ENCODE measurements around the gene KBTBD6. TPM values are rescaled to one million over a fixed set of nuclear protein-coding genes. Genes with fewer than 3 reads are reported as not detected.

The KBTBD6 gene
- total RNA-seq, 2 experiments from 2014 or later: 8.3 to 11.1 TPM

- intact Hi-C loops (cut with micrococcal nuclease; ENCODE audit: unreplicated experiment): no loop called here
- CTCF ChIA-PET (ENCODE audit: unreplicated experiment): no interaction called here
- TF ChIP-seq EZH2phosphoT487 (IDR thresholded peaks at IDR 0.05; ENCODE audit: borderline replicate concordance, low read depth, low read length): no peak
- TF ChIP-seq CTCF (conservative IDR thresholded peaks at IDR 0.05; ENCODE audit: low read length): no peak
These were observed 12.7 kb upstream of the KBTBD6 start for GRCh38 chr13:41145136-41145908.

GRCh38 chr13:41144576-41144975, 12.0 kb upstream of the KBTBD6 start:
- H3K27ac ChIP-seq (ENCODE audit: low read depth, low read length, poor library complexity, severe bottlenecking): no peak overlapping the region
- H3K9me2 ChIP-seq (ENCODE audit: insufficient read depth, low read length): no peaks in the 10 kb centered on the region
- peaks cover 23% of the 10 kb centered on the region for H3K9me3 ChIP-seq (ENCODE audit: low read length)
- no peaks in the 10 kb centered on the region for H4K20me1 ChIP-seq (ENCODE audit: insufficient read depth, low read length)
- no peak overlapping the region for H3K4me3 ChIP-seq (ENCODE audit: low read depth, low read length, poor library complexity, severe bottlenecking)
- POLR2A ChIA-PET: interaction anchor here (0.6 kb wide), 1 partner anchor 1006 kb away, joined by 3 read pairs; no protein-coding TSS in a partner anchor
- CTCF ChIA-PET (ENCODE audit: unreplicated experiment): no interaction called here
- no peak for DNase-seq (ENCODE audit: low spot score)
- no peak for TF ChIP-seq EZH2phosphoT487 (IDR thresholded peaks at IDR 0.05; ENCODE audit: borderline replicate concordance, low read depth, low read length)
- TF ChIP-seq CTCF (conservative IDR thresholded peaks at IDR 0.05; ENCODE audit: low read length): no peak
- H2AFZ ChIP-seq (ENCODE audit: low read length): no peak overlapping the region
- H3K4me2 ChIP-seq (ENCODE audit: low read length): no peak overlapping the region
- no peaks in the 10 kb centered on the region; the same call in 1 of the 2 replicates for H3K36me3 ChIP-seq (ENCODE audit: insufficient read depth, low read length)
- BruUV-seq (replicated peaks): no TSS peak
- H3K4me1 ChIP-seq (ENCODE audit: insufficient read depth, low read length, poor library complexity, severe bottlenecking): no peaks in the 10 kb centered on the region
- intact Hi-C loops (cut with micrococcal nuclease; ENCODE audit: unreplicated experiment): no loop called here
- no peaks in the 10 kb centered on the region for H3K79me2 ChIP-seq (ENCODE audit: insufficient read depth, low read depth, low read length)

More at GRCh38 chr13:41145136-41145908, 12.7 kb upstream of the KBTBD6 start:
- H3K27ac ChIP-seq (ENCODE audit: low read depth, low read length, poor library complexity, severe bottlenecking): no peak overlapping the region
- H3K79me2 ChIP-seq (ENCODE audit: insufficient read depth, low read depth, low read length): no peaks in the 10 kb centered on the region
- H3K4me3 ChIP-seq (ENCODE audit: low read depth, low read length, poor library complexity, severe bottlenecking): no peak overlapping the region
- no TSS peak for BruUV-seq (replicated peaks)
- no peaks in the 10 kb centered on the region for H4K20me1 ChIP-seq (ENCODE audit: insufficient read depth, low read length)
- no peaks in the 10 kb centered on the region for H3K4me1 ChIP-seq (ENCODE audit: insufficient read depth, low read length, poor library complexity, severe bottlenecking)
- no peak for DNase-seq (ENCODE audit: low spot score)
- H2AFZ ChIP-seq (ENCODE audit: low read length): no peak overlapping the region
- no peak overlapping the region for H3K4me2 ChIP-seq (ENCODE audit: low read length)
- H3K36me3 ChIP-seq (ENCODE audit: insufficient read depth, low read length): no peaks in the 10 kb centered on the region; the same call in 1 of the 2 replicates
- POLR2A ChIA-PET: interaction anchor here (0.6 to 0.7 kb wide), 3 partner anchors 9 to 1005 kb away, joined by 3 to 4 read pairs (median 3); no protein-coding TSS in a partner anchor
- no peaks in the 10 kb centered on the region for H3K9me2 ChIP-seq (ENCODE audit: insufficient read depth, low read length)
- peaks cover 30% of the 10 kb centered on the region for H3K9me3 ChIP-seq (ENCODE audit: low read length)

Data from OCI-LY7 (cell line).